SKM-1 treated with dmso at 0.1 percent for 144 hours (cell line): ENCODE results near the gene MRGPRE.

Experiments used
- DNase-seq: peaks from one replicate; lab custom pipeline; 2025; ENCODE audit not compliant: unreplicated experiment; lab: John Stamatoyannopoulos, UW

The MRGPRE gene

GRCh38 chr11:3181725-3182461 lies 50.3 kb downstream of the MRGPRE start:
- DNase-seq = no peak

DNA sequence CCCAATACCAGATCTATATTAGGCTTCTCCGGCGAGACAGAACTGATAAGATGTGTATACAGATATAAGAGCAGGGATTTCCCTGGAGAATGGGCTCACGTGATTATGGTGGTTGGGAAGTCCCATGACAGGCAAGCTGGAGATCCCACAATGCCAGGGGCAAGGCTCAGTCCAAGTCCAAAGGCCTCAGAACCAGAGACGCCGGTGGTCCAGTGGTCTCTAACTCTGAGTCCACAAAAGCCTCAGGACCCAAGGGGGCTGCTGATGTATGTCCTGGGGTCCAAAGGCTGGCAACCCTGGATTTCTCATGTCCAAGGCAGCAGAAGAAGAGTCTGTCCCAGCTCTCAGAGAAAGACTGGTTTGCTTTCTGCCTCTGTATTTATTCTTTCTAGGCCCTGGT lies 51.3 kb downstream of the MRGPRE start:
- DNase-seq = no peak

GRCh38 chr11:3178349-3178748 lies 53.9 kb downstream of the MRGPRE start:
- DNase-seq = no peak

GRCh38 chr11:3177931-3178330 lies 54.3 kb downstream of the MRGPRE start:
- no peak for DNase-seq
